ENCODE results near the gene MYH15.
"Not testable (repeated sequence)": the region's sequence is repeated elsewhere in the genome, so short reads cannot be mapped to it uniquely, and the experiment has no call there.

The MYH15 gene

DNA sequence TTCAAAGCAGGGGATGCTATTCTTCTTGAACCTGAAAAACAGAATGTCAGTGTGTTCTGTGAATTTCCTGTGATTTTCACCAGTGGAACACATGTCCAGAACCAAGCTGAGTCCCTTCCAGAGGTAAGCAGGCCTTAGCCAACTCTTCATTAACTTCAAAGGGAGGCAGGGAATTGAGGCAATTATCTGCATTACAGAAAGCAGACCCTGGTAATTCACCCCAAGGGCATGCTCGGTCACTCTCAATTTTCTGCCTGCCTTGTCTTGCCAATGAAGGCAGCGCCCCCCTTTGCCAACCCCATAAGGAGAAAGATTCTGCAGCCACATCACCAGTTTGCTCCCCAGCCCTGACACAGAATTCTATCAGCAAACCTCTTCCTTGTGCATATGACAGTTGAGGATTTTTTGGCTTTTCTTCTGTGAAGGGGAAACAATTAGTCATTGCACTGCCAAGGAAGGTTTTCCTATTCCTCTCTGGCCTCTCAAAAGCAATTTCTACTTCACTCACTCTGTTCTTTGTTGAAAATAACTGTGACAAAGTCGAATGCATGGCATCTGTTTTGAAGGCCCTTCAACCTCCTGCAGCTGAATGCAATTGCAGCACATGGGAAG lies 128.8 kb downstream of the MYH15 start:
- no peak for DNase-seq

- no peak for DNase-seq
Measured at GRCh38 chr3:108380128-108380795, 130.1 kb downstream of the MYH15 start.

- DNase-seq = not testable (repeated sequence)
Measured at GRCh38 chr3:108378952-108379342, 131.4 kb downstream of the MYH15 start.

- DNase-seq = no peak
Measured at GRCh38 chr3:108378153-108378951, 132.0 kb downstream of the MYH15 start.

- DNase-seq = no peak
Measured at GRCh38 chr3:108377384-108377783, 133.0 kb downstream of the MYH15 start.

DNA sequence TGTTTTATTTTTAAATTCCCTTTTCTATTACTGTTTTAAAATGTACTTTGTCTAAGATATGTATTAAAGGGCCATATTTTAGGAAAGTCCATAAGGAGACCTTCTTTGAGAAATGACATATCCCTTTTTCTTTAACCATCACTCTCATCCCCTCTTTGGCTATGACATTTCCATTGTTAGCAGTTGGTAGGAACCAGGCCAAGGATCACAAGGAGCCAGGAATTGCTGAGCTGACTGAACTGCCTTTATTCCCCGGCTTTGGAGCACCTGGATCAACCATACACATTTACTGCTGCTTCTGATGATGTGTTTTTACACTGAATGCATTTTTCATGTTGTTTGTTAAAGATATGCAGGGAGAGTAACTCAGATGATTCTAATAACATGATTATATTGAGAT lies 134.4 kb downstream of the MYH15 start:
- no peak for DNase-seq

- no peak for DNase-seq
Measured at GRCh38 chr3:108359011-108359410, 151.4 kb downstream of the MYH15 start.

GRCh38 chr3:108357042-108357441 lies 153.4 kb downstream of the MYH15 start:
- no peak for DNase-seq

GRCh38 chr3:108354562-108354961 lies 155.8 kb downstream of the MYH15 start:
- DNase-seq = no peak

DNA sequence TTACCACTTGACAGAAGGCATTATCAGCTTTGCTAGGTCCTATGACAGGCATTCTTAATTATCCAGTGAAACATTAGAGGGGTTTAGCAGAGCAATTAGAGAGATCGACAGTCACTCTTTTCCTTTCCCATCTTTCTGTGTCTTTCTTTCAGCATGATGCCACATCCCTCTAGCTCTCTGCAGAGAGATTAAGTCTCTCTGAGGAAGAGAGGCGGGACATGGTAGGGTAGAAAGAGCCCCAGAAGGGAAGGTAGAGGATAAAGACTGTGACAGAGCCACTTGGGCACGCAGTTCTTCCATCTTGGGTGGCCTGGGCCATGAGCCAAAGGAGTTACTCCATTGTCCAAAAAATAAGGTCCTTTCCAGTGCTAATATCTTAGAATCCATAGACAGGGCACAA lies 158.2 kb downstream of the MYH15 start:
- DNase-seq = no peak

DNA sequence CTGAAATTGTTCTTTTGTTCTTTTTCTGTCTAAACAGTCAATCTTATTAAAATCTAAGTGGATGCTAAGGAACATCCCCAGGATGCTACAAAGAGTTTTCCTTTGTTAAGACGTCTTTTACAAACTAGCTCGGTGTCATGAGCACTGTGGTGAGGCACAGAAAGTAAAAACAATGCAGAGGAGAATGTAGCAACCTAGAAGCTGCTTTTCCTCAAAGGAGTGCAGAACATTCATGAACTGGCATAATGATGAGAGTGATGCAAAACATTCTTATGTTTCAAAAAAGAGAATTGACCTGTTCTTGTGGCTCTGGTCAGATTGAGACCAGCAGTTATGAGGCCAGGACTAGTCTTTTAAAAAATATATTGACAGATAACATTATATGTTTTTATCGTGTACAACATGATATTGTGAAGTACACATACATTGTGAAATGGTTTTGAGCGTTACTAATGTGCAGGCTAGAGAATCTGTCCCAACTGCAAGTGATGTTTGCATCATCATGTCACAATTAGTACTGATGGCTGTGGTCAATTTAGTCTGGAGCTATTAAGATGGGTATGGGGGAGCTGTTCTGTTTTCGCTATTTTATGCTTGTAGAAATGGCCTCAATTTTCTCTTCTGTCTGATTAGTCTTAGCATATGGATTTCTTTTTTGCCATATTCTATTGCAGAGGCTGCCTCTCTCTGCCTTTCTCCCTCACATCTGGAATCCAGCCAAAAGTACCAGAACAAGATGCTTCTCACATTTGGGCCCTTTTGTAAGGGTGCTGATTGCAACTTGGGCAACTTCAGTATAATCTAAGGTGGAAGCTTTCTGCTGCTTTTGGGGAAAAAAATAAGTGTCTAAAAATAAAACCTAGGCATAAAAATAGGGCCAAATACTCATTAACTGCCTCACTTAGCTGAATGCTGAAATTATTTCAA lies 163.8 kb downstream of the MYH15 start:
- no peak for DNase-seq

DNA sequence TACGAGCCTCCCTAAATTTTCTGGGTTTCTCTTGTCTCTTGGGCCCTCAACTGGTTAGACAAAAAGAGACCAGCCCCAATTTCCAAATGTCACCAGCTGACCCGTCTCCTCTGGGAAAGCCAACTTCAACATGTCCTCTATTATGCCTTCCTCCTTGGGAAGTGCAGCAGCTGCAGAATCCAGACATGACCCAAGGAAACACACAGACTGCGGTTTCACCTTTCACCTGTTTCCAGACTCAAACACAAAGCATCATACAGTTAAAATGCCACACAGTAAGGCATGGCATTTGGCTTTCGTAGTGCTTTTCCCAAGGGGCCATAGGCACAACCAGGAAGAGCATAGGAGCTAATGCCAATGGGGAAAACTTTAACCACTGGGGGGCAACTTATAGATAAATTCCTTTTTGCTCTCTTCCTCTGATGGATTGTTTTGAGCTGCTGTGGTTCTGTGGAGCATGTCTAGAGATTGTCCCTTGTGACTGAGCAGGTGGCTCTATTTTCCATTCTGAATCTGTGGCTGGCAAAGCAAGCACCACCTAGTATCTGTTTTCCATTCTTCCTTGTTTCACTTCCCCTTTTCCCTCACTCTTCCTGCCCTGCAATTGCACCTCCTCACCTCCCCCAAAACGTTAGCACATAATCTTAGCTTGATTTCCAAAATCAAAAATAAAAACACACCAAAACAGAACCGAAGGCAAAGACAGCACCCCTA lies 164.7 kb downstream of the MYH15 start:
- no peak for DNase-seq

DNA sequence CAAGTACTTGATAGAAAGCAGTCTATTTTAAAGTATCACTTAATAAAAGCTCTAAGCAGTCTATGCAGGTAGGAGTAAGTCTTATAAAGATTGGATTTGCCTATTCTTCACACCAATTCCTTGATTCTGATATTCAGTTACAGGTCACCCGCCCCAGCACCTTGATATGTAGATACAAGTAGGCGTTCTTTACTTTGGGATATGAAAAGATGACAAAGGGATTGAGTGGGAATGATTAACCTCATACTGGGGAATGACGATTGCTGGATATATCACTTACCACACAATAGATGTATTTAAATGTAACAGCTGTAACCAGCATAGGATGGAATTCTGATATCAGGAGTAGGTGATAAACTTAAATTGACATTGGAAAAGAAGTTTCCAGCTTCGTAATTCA lies 166.9 kb downstream of the MYH15 start:
- no peak for DNase-seq

GRCh38 chr3:108342837-108343486 lies 167.4 kb downstream of the MYH15 start:
- no peak for DNase-seq

GRCh38 chr3:108341911-108342310 lies 168.5 kb downstream of the MYH15 start:
- DNase-seq = no peak

GRCh38 chr3:108338901-108339545 lies 171.4 kb downstream of the MYH15 start:
- no peak for DNase-seq

DNA sequence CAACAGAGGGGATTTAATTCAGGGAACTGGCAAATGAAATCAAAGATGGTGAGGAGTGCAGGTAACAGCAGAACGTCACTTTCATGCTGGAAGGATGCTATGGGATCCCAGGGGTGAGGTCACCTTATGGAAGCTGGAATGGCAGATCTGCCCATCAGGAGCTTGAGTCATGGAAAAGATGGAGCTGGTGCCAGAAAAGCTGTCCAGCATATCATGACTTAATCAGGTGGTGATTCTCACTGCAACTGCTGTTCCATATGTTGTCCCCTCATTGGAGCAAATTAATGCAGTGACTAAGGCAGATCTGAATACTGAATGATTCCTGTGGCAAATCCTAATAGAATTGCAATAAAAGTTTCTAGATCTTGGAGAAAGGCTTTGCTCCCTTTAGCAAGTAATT lies 175.7 kb downstream of the MYH15 start:
- DNase-seq = no peak

DNA sequence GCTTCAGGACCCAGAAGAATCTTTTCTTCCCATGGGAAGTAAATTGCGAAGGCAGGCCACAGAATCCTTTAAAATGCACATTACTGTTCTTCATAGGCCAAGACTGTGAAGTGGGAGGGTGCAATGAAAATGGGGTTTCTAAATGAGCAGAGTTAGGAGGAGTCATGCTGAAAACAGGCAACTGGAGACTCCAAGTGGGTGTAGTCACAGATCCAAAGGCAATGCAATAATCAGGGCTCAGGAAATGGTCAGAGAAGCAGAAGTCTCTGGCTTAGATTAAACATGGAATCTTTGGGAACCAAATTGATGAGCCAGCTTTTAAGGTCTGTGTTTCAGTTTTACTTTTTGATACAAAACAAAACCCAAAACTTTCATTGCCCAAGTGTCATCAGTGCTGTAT lies 176.4 kb downstream of the MYH15 start:
- DNase-seq = no peak

DNA sequence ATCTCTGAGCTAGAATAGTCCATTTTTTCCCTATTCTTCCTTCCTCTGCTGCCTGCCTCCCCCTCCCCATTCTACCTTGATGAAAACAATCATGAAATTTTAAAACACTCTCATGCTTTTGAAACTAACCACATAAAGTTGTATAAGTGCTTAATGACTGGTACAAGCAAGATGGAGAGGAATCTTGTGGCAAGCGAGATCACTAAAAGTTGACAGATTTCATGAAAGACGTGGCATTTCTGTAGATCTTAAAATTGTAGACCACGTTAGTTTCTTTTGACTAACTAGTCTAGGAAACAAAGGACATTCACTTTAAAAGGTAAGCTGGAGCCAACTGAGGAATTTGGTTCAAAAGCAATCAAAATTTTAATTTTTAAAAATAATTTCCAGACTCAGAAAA lies 178.6 kb downstream of the MYH15 start:
- DNase-seq = no peak

Measured in CD4-positive, alpha-beta T cell treated with Interleukin-15 for 1 hour (primary cell).